GM12878 (cell line): ENCODE data around the gene PRKCD. TPM values are rescaled to one million over a fixed set of nuclear protein-coding genes. Genes with fewer than 3 reads are reported as not detected.

Experiments
- ATAC-seq: fragments of 200-7000 bp; cut with Tn5 transposase; 3 replicates; pipeline ENCODE4 v1.9.1; 2020; ENCODE audit warnings: mild to moderate bottlenecking, moderate library complexity
- BruUV-seq: library from RNA; stranded (reverse); fragments of 400-500 nt; replicated peaks from 2 replicates; lab custom pipeline; 2021; lab: Mats Ljungman, UMichigan
- CTCF ChIA-PET: fragments of 300-600 bp; sonication (Branson Sonifier 250); formaldehyde crosslinking; extraction: SDS; loops from one replicate; lab custom pipeline; 2021; ENCODE audit warnings: inconsistent platforms; lab: Yijun Ruan, JAX
- POLR2A ChIA-PET: fragments of 350-600 bp; formaldehyde crosslinking; extraction: SDS; loops from one replicate; lab custom pipeline; 2021; ENCODE audit warnings: inconsistent platforms; lab: Charles Lee
- RAD21 ChIA-PET: fragments of 300-600 bp; sonication (Branson Sonifier 250); formaldehyde crosslinking; loops from one replicate; lab custom pipeline; 2023; ENCODE audit warnings: antibody characterized with exemption; ENCODE audit not compliant: unreplicated experiment; lab: Charles Lee
- SMC1A ChIA-PET: fragments of 300-600 bp; sonication (Branson Sonifier 250); formaldehyde crosslinking; loops from one replicate; lab custom pipeline; 2023; ENCODE audit not compliant: unreplicated experiment, uncharacterized antibody; lab: Charles Lee
- DNase-seq: peaks from one replicate; pipeline ENCODE4 v3.0.0-alpha.2; 2011; ENCODE audit warnings: low read depth, low spot score
- FAIRE-seq: peaks from 3 replicates; lab custom pipeline; 2011; peaks lifted over from hg19 to GRCh38; lab: Jason Lieb, UNC
- H2AFZ ChIP-seq: 2 replicates; pipeline ENCODE4 v1.6.0; 2011; ENCODE audit warnings: low read depth, low read length, control low read depth; ENCODE audit not compliant: control insufficient read depth
- H3K27ac ChIP-seq: 2 replicates; pipeline ENCODE4 v1.5.1; 2011; ENCODE audit warnings: control low read depth; ENCODE audit not compliant: control insufficient read depth, insufficient read depth
- H3K27me3 ChIP-seq, 2 experiments: replicated peaks in 1 of 2; 2 replicates each; pipeline versions ENCODE4 v1.6.0 to v1.6.1; 2011; ENCODE audit warnings: low read length in 1 of 2; ENCODE audit not compliant: control insufficient read depth in 2 of 2, insufficient read depth in 2 of 2
- H3K36me3 ChIP-seq, 2 experiments: 2 replicates each; pipeline ENCODE4 v1.5.1; 2011; ENCODE audit warnings: low read length in 1 of 2; ENCODE audit not compliant: control insufficient read depth in 2 of 2, insufficient read depth in 2 of 2
- H3K4me1 ChIP-seq: 2 replicates; pipeline ENCODE4 v1.6.1; 2011; ENCODE audit warnings: mild to moderate bottlenecking, low read length, moderate library complexity, mixed read lengths; ENCODE audit not compliant: control insufficient read depth, insufficient read depth
- H3K4me2 ChIP-seq: 2 replicates; pipeline ENCODE4 v1.6.0; 2011; ENCODE audit warnings: control low read depth; ENCODE audit not compliant: control insufficient read depth, insufficient read depth
- H3K4me3 ChIP-seq: fragments of 200-600 bp; sonication (generic); 2 replicates; pipeline ENCODE4 v1.5.1; 2016
- H3K79me2 ChIP-seq: 2 replicates; pipeline ENCODE4 v1.6.0; 2011; ENCODE audit warnings: low read length; ENCODE audit not compliant: control insufficient read depth, insufficient read depth
- H3K9ac ChIP-seq: 2 replicates; pipeline ENCODE4 v1.8.0; 2011; ENCODE audit warnings: low read length, control low read depth, mixed read lengths; ENCODE audit not compliant: control insufficient read depth, insufficient read depth
- H3K9me3 ChIP-seq: replicated peaks from 3 replicates; pipeline ENCODE4 v1.5.1; 2011; ENCODE audit warnings: mild to moderate bottlenecking, low read length; ENCODE audit not compliant: control insufficient read depth, insufficient read depth
- H4K20me1 ChIP-seq: 2 replicates; pipeline ENCODE4 v1.6.0; 2011; ENCODE audit not compliant: control insufficient read depth, insufficient read depth
- HCFC1 ChIP-seq: fragments of 150-350 bp; IDR thresholded peaks from 2 replicates; pipeline ENCODE4 v1.6.1; 2014; ENCODE audit warnings: low read length
- RFX5 ChIP-seq: IDR thresholded peaks from 2 replicates; pipeline ENCODE4 v1.6.1; 2011; ENCODE audit warnings: low read depth, low read length, improper control_type of control experiment
- TBL1XR1 ChIP-seq: IDR thresholded peaks from 2 replicates; pipeline ENCODE4 v1.6.1; 2012; ENCODE audit warnings: low read depth, low read length, improper control_type of control experiment
- YBX1 ChIP-seq: fragments of 450-650 bp; IDR thresholded peaks from 2 replicates; pipeline ENCODE4 v1.6.1; 2016; ENCODE audit warnings: antibody characterized with exemption
- ZBTB40 ChIP-seq: fragments of 450-650 bp; IDR thresholded peaks from 2 replicates; pipeline ENCODE4 v1.6.1; 2016; ENCODE audit warnings: mild to moderate bottlenecking, moderate library complexity, borderline replicate concordance
- ZNF217 ChIP-seq: fragments of 450-650 bp; IDR thresholded peaks from 2 replicates; pipeline ENCODE4 v1.6.1; 2017; ENCODE audit warnings: antibody characterized with exemption, mild to moderate bottlenecking
- ZNF592 ChIP-seq: fragments of 450-650 bp; IDR thresholded peaks from 2 replicates; pipeline ENCODE4 v1.6.1; 2017; ENCODE audit warnings: mild to moderate bottlenecking, moderate library complexity
- WGBS: methylation state at CpG from one replicate; pipeline ENCODE4 v1.1.6; 2016; ENCODE audit warnings: low lambda C conversion rate; ENCODE audit not compliant: insufficient replicate concordance, insufficient coverage; ENCODE audit errors: missing lambda C conversion rate; 5-methylcytosine and 5-hydroxymethylcytosine counted together
- in situ Hi-C: fragments of 300-500 bp; cut with MboI; formaldehyde crosslinking; loops from 9 replicates; pipeline ENCODE4 v1.14.3; 2018; ENCODE audit warnings: mixed read lengths
- intact Hi-C: fragments of 100-400 bp; cut with micrococcal nuclease; formaldehyde crosslinking; loops from one replicate; pipeline ENCODE4 v1.14.2; 2022; ENCODE audit not compliant: unreplicated experiment
- polyA plus RNA-seq, 11 experiments: library from polyadenylated mRNA; depleted of rRNA in 4 of 11; unstranded in 6 of 11; stranded (reverse) in 5 of 11; fragments of >200 nt; fragmentation: Nextera tagmentation in 4 of 11; fragmentation: Illumina TruSeq in 1 of 11; extraction: Ambion mirVana in 4 of 11; extraction: Trizol in 1 of 11; gene quantifications; 1 replicate in 1 of 11; 2 replicates in 10 of 11; pipeline versions ENCODE4 v1.2.1 to v1.2.3, GENCODE V29; 2011 to 2016; ENCODE audit warnings: inconsistent platforms in 2 of 11, missing spikeins in 2 of 11, low read depth in 1 of 11
- total RNA-seq, 4 experiments: library from RNA; depleted of rRNA in 3 of 4; stranded (reverse); fragments of >200 nt in 3 of 4; fragmentation: Illumina TruSeq in 1 of 4; extraction: Trizol in 1 of 4; gene quantifications; 2 replicates each; pipeline versions ENCODE4 v1.2.1 to v1.2.3, GENCODE V29; 2013 to 2021

Gene PRKCD
- total and polyA plus RNA-seq, 10 of the 15 experiments (the other 5 are each of a cell fraction or from before 2014, with no cell fraction given), result 10.0 to 114 (median 42.4) TPM

- TF ChIP-seq ZBTB40 (no peak), YBX1 (no peak)
These were observed 7.7 kb upstream of the PRKCD start (continued) for GRCh38 chr3:53153264-53153823.

GRCh38 chr3:53153980-53154379 lies 7.0 kb upstream of the PRKCD start:
- no peak overlapping the region for H3K4me3 ChIP-seq
- H3K9me3 ChIP-seq, result no peaks in the 10 kb centered on the region
- no peak overlapping the region for H3K9ac ChIP-seq
- in situ Hi-C loops (no loop called here), intact Hi-C loops (no loop called here)
- H3K4me2 ChIP-seq, result no peak overlapping the region
- no TSS peak for BruUV-seq
- no peak for TF ChIP-seq TBL1XR1
- TF ChIP-seq ZNF592, result no peak
- TF ChIP-seq RFX5, result no peak
- no peak for TF ChIP-seq HCFC1
- no peak for TF ChIP-seq ZNF217
- no peak overlapping the region for H3K27ac ChIP-seq
- WGBS, result 42% methylated on average over 6 of the region's 6 CpGs
- peaks cover 9% of the 10 kb centered on the region for H3K4me1 ChIP-seq
- ChIA-PET CTCF (interaction anchor here (3.6 kb wide), 1 partner anchor 20 kb away, joined by 14 read pairs; no protein-coding TSS in a partner anchor), SMC1A (interaction anchor here (1.6 kb wide), 1 partner anchor 20 kb away, joined by 4 read pairs; no protein-coding TSS in a partner anchor), POLR2A (interaction anchor here (1.0 kb wide), 1 partner anchor 9 kb away, joined by 3 read pairs; no protein-coding TSS in a partner anchor), RAD21 (no interaction called here)
- H3K79me2 ChIP-seq, result no peaks in the 10 kb centered on the region
- no peak overlapping the region for H2AFZ ChIP-seq
- ATAC-seq (no peak), DNase-seq (no peak), FAIRE-seq (no peak)
- H4K20me1 ChIP-seq, result no peaks in the 10 kb centered on the region
- H3K36me3 ChIP-seq, result no peaks in the 10 kb centered on the region
- no peaks in the 10 kb centered on the region; a peak in 1 of 4 replicates for H3K27me3 ChIP-seq
